Peyer's patch (tissue), 4 donors: ENCODE data around the gene EIF1. TPM values are rescaled to one million over a fixed set of nuclear protein-coding genes. Genes with fewer than 3 reads are reported as not detected.

Experiments
- DNase-seq, 3 donors: peaks; one replicate each; pipeline ENCODE4 v3.0.0-alpha.2; 2017 to 2019
- H3K27ac ChIP-seq, 4 donors: fragments of 200-600 bp; sonication (generic); one replicate each; pipeline ENCODE4 v1.5.1; 2016 to 2019
- H3K27me3 ChIP-seq, 2 donors: fragments of 200-600 bp; sonication (generic); one replicate each; pipeline ENCODE4 v1.5.1; 2019
- H3K36me3 ChIP-seq, 3 donors: fragments of 200-600 bp; sonication (generic); one replicate each; pipeline ENCODE4 v1.5.1; 2016 to 2019
- H3K4me1 ChIP-seq, 4 donors: fragments of 200-600 bp; sonication (generic); one replicate each; pipeline ENCODE4 v1.5.1; 2016 to 2019
- H3K4me3 ChIP-seq, 4 donors: fragments of 200-600 bp; sonication (generic); 1 replicate in 3 of 4; 2 replicates in 1 of 4; pipeline ENCODE4 v1.5.1; 2016 to 2019; ENCODE audit warnings: mild to moderate bottlenecking in 1 of 4
- H3K9me3 ChIP-seq, 4 donors: fragments of 200-600 bp; sonication (generic); one replicate each; pipeline ENCODE4 v1.5.1; 2016 to 2019; ENCODE audit warnings: mild to moderate bottlenecking in 1 of 4
- CTCF ChIP-seq, 6 experiments: fragments of 450-650 bp in 4 of 6; fragments of 200-600 bp in 2 of 6; sonication (generic) in 1 of 6; IDR thresholded peaks; one replicate each; pipeline ENCODE4 v1.5.1; 2017 to 2019; ENCODE audit warnings: antibody characterized with exemption in 6 of 6, mild to moderate bottlenecking in 3 of 6, moderate library complexity in 1 of 6
- POLR2A ChIP-seq, 2 donors: fragments of 450-650 bp; IDR thresholded peaks; one replicate each; pipeline ENCODE4 v1.5.1; 2017; ENCODE audit warnings: antibody characterized with exemption in 2 of 2, mild to moderate bottlenecking in 2 of 2, moderate library complexity in 2 of 2
- total RNA-seq, 4 donors: library from RNA; depleted of rRNA; stranded (reverse); fragments of >200 nt; gene quantifications; one replicate each; pipeline ENCODE4 v1.1.0, GENCODE V29; 2016

The EIF1 gene
- total RNA-seq, 4 donors from 2014 or later: 123 to 226 (median 188) TPM

DNA sequence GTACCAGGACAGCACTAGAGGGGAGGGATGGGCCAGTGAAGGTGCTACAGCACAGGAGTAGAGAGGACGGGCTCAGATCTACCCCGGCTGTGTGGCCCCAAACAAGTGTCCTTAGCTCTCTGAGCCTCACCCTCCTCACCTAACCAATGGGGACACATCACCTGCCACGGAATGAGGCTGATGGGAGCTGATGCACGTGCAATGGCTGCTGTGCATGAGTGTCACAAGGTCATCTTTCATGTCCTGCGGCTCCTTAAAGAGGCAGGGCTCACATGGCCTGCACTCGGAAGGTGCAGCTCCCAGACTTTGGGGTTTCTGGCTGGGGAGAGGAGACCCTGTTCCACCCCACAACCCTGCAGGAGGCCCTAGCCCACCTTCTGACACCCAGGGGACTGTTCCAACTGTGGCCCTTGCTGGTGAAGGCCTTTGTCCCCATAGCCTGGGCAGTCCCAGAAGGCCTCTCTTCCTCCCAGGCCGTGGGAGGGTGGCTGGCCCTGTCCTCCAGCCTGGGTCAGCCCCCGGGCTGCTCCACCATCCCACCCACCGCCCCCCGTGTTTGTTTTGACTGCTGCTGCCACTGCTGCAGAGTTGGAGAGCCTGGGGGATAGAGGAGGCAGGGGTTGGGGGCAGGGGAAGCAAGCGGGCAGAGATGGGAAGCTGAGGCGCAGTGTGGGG lies 35.3 kb downstream of the EIF1 start:
- no peaks in the 10 kb centered on the region for H3K36me3 ChIP-seq
- no peak overlapping the region for H3K27ac ChIP-seq
- no peak for DNase-seq
- H3K9me3 ChIP-seq: no peaks in the 10 kb centered on the region
- H3K4me1 ChIP-seq: no peaks in the 10 kb centered on the region
- no peak overlapping the region for H3K4me3 ChIP-seq
- H3K27me3 ChIP-seq: no peaks in the 10 kb centered on the region
- TF ChIP-seq POLR2A (IDR thresholded peaks at IDR 0.05): no peak
- TF ChIP-seq CTCF (IDR thresholded peaks at IDR 0.05): no peak

- Histone ChIP-seq H3K36me3 (no peaks in the 10 kb centered on the region), H3K27me3 (no peaks in the 10 kb centered on the region), H3K27ac (no peak overlapping the region), H3K9me3 (no peaks in the 10 kb centered on the region), H3K4me3 (no peak overlapping the region), H3K4me1 (no peaks in the 10 kb centered on the region)
- TF ChIP-seq POLR2A (IDR thresholded peaks at IDR 0.05): no peak
- TF ChIP-seq CTCF (IDR thresholded peaks at IDR 0.05): no peak
- no peak for DNase-seq
Observed at GRCh38 chr17:41724476-41725050, 35.9 kb downstream of the EIF1 start.

DNA sequence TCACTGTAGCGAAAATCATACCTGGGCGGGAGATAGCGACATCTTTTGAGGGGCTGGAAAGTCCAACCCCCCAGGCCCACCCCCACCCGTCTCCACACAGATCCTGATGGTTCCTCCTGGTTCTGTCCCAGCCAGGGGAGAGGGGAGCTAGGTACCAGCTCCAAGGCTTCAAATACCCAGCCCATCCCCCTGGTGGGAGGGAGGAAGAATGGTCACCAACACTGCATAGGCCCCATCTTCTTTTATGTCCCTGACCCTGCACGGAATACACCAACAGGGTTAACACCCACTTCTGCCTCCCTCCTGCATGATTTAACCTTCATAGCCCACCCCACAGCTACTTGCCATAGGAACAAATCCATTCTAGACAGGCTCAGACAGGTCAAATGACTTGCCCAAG lies 36.4 kb downstream of the EIF1 start:
- H3K9me3 ChIP-seq: no peaks in the 10 kb centered on the region
- no peak for DNase-seq
- TF ChIP-seq POLR2A (IDR thresholded peaks at IDR 0.05): no peak
- no peak for TF ChIP-seq CTCF (IDR thresholded peaks at IDR 0.05)
- no peaks in the 10 kb centered on the region for H3K36me3 ChIP-seq
- H3K27me3 ChIP-seq: no peaks in the 10 kb centered on the region
- H3K4me3 ChIP-seq: no peak overlapping the region
- no peaks in the 10 kb centered on the region for H3K4me1 ChIP-seq
- H3K27ac ChIP-seq: no peak overlapping the region

DNA sequence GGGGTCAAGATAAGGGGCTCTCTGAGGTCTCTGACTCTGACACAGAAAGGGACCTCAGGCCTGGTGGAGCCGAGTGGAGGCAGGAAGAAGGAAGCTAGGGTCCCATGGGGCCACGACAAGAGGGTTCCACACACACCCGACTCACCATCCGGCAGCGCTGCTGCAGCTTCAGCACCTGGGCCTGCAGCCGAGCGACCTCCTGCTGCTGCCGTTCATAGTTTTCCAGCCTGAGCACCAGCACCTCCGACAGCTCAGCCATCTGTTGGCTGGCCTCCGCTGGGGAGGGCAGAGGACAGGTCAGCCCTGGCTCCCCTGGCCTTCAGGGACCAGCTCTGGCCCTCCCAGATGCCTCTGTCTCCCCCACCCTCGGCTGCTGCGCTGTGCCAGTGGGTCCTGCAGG lies 39.4 kb downstream of the EIF1 start:
- H3K27ac ChIP-seq: no peak overlapping the region
- TF ChIP-seq CTCF (IDR thresholded peaks at IDR 0.05) (no peak), POLR2A (IDR thresholded peaks at IDR 0.05) (no peak)
- H3K4me3 ChIP-seq: no peak overlapping the region
- H3K9me3 ChIP-seq: no peaks in the 10 kb centered on the region
- DNase-seq: no peak
- H3K27me3 ChIP-seq: no peaks in the 10 kb centered on the region
- no peaks in the 10 kb centered on the region for H3K36me3 ChIP-seq
- no peaks in the 10 kb centered on the region for H3K4me1 ChIP-seq

DNA sequence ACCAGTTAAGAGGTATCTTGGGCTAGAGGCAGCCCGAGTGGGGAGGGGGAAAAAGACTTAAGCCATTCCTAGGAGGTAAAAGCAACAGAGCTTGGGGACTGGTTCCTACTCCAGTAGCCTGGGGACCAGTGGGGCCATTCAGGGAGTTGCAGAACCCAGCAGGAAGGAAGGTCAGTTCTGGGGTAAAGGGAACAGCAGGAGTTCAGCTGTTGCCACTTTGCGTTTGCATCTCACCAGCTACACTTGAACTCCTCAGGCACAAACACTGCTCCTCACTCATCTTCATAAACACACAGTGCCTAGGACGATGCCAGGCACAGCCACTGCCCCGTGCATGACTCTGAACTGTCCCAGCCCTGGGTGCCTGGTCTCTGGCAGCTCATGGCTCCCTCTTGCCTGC lies 41.8 kb downstream of the EIF1 start:
- H3K27me3 ChIP-seq: peaks cover 0 to 21% of the 10 kb centered on the region in 2 donors
- no peaks in the 10 kb centered on the region for H3K9me3 ChIP-seq
- TF ChIP-seq CTCF (IDR thresholded peaks at IDR 0.05) (no peak), POLR2A (IDR thresholded peaks at IDR 0.05) (no peak)
- no peak overlapping the region for H3K27ac ChIP-seq
- DNase-seq: no peak
- H3K4me3 ChIP-seq: no peak overlapping the region
- H3K4me1 ChIP-seq: peaks cover 0 to 19% (median 6%) of the 10 kb centered on the region in 4 donors
- H3K36me3 ChIP-seq: no peaks in the 10 kb centered on the region
